ENCODE measurements around the gene CTDSPL.

DNA sequence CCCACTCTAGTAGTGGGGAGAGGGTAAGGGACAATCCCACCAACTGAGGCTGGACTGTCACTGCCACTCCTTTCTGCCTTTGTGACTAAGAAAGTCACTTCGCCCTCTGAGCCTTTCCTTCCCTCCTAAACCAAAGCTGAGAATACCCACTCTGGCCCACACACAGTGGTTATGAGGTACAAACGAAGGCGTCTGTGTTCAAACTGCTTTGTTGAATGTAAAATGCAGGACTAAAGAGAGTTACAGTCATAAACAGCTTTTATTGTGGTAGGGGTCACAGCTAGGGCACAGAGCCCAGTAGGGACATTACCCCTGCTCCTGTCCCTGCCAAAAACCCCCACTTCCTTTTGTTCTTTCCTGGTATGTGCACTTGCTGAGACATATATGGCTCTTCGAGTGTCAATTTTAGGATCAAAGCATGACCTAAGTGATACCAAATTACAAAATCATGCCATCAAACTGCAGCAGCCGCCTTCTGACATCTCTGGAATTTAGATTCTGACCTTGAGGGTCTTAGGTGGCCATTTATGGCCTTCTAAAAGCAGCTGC, 45.1 kb downstream of the CTDSPL start:
- TF ChIP-seq, protein P1, sequence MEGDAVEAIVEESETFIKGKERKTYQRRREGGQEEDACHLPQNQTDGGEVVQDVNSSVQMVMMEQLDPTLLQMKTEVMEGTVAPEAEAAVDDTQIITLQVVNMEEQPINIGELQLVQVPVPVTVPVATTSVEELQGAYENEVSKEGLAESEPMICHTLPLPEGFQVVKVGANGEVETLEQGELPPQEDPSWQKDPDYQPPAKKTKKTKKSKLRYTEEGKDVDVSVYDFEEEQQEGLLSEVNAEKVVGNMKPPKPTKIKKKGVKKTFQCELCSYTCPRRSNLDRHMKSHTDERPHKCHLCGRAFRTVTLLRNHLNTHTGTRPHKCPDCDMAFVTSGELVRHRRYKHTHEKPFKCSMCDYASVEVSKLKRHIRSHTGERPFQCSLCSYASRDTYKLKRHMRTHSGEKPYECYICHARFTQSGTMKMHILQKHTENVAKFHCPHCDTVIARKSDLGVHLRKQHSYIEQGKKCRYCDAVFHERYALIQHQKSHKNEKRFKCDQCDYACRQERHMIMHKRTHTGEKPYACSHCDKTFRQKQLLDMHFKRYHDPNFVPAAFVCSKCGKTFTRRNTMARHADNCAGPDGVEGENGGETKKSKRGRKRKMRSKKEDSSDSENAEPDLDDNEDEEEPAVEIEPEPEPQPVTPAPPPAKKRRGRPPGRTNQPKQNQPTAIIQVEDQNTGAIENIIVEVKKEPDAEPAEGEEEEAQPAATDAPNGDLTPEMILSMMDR (IDR thresholded peaks at IDR 0.05) = no peak
- TF ChIP-seq, protein P2, sequence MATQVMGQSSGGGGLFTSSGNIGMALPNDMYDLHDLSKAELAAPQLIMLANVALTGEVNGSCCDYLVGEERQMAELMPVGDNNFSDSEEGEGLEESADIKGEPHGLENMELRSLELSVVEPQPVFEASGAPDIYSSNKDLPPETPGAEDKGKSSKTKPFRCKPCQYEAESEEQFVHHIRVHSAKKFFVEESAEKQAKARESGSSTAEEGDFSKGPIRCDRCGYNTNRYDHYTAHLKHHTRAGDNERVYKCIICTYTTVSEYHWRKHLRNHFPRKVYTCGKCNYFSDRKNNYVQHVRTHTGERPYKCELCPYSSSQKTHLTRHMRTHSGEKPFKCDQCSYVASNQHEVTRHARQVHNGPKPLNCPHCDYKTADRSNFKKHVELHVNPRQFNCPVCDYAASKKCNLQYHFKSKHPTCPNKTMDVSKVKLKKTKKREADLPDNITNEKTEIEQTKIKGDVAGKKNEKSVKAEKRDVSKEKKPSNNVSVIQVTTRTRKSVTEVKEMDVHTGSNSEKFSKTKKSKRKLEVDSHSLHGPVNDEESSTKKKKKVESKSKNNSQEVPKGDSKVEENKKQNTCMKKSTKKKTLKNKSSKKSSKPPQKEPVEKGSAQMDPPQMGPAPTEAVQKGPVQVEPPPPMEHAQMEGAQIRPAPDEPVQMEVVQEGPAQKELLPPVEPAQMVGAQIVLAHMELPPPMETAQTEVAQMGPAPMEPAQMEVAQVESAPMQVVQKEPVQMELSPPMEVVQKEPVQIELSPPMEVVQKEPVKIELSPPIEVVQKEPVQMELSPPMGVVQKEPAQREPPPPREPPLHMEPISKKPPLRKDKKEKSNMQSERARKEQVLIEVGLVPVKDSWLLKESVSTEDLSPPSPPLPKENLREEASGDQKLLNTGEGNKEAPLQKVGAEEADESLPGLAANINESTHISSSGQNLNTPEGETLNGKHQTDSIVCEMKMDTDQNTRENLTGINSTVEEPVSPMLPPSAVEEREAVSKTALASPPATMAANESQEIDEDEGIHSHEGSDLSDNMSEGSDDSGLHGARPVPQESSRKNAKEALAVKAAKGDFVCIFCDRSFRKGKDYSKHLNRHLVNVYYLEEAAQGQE (IDR thresholded peaks at IDR 0.05; ENCODE audit: insufficient read depth in 1 of 2, low read depth in 2 of 2, low read length in 1 of 2) = no peak
- no peak for TF ChIP-seq POLR2AphosphoS5 (IDR thresholded peaks at IDR 0.05; ENCODE audit: low read depth, low read length)
- TF ChIP-seq SIN3A (IDR thresholded peaks at IDR 0.05; ENCODE audit: borderline replicate concordance, insufficient read depth, low read depth, low read length) = no peak
- no peak for TF ChIP-seq TCF7L2 (IDR thresholded peaks at IDR 0.05; ENCODE audit: low read depth, low read length)
